GM12891 (cell line): ENCODE measurements around the gene PLEKHG1.

Source experiments
- PAX5 ChIP-seq: IDR thresholded peaks from 2 replicates; pipeline ENCODE4 v1.6.1; 2011; ENCODE audit warnings: low read length, moderate library complexity, mild to moderate bottlenecking; ENCODE audit not compliant: insufficient read depth, severe bottlenecking
- POLR2A ChIP-seq: IDR thresholded peaks from 2 replicates; pipeline ENCODE4 v1.6.1; 2011; ENCODE audit warnings: low read depth, low read length, control low read depth
- POLR2AphosphoS5 ChIP-seq: IDR thresholded peaks from 2 replicates; pipeline ENCODE4 v1.6.1; 2011; ENCODE audit warnings: low read depth, low read length, control low read depth
- SPI1 ChIP-seq: IDR thresholded peaks from 2 replicates; pipeline ENCODE4 v1.6.1; 2011; ENCODE audit warnings: low read depth, low read length, control low read depth
- TAF1 ChIP-seq: IDR thresholded peaks from 2 replicates; pipeline ENCODE4 v1.6.1; 2011; ENCODE audit warnings: low read depth, low read length, control low read depth

- TF ChIP-seq POLR2A (no peak), POLR2AphosphoS5 (no peak), TAF1 (no peak), SPI1 (no peak), PAX5 (no peak)
Measured at GRCh38 chr6:150586850-150587359, 12.8 kb upstream of the PLEKHG1 start.
